LNCaP clone FGC (cell line): ENCODE results near the gene WDFY2.

Experiments
- DNase-seq: peaks from one replicate; pipeline ENCODE4 v3.0.0-alpha.2; 2011; ENCODE audit warnings: low read depth
- H3K4me3 ChIP-seq: 2 replicates; pipeline ENCODE4 v1.5.1; 2011; ENCODE audit warnings: mild to moderate bottlenecking, low read depth, low read length, control low read depth
- CTCF ChIP-seq: IDR thresholded peaks from 2 replicates; pipeline ENCODE4 v1.5.1; 2012; ENCODE audit warnings: mild to moderate bottlenecking; ENCODE audit not compliant: control insufficient read depth, insufficient read depth; ENCODE audit errors: extremely low read depth

Gene WDFY2

GRCh38 chr13:51719394-51719793, 135.1 kb downstream of the WDFY2 start:
- TF ChIP-seq CTCF, result no peak
- DNase-seq, result no peak
- H3K4me3 ChIP-seq, result no peak overlapping the region

- no peak for DNase-seq
- no peak overlapping the region for H3K4me3 ChIP-seq
- no peak for TF ChIP-seq CTCF
These were observed 137.2 kb downstream of the WDFY2 start for GRCh38 chr13:51721496-51721895.

GRCh38 chr13:51723529-51723928, 139.3 kb downstream of the WDFY2 start:
- no peak for DNase-seq
- no peak overlapping the region for H3K4me3 ChIP-seq
- TF ChIP-seq CTCF, result no peak

GRCh38 chr13:51724721-51725120, 140.5 kb downstream of the WDFY2 start:
- no peak overlapping the region for H3K4me3 ChIP-seq
- DNase-seq, result no peak
- no peak for TF ChIP-seq CTCF

GRCh38 chr13:51726446-51727193, 142.4 kb downstream of the WDFY2 start:
- no peak for TF ChIP-seq CTCF
- DNase-seq, result no peak
- H3K4me3 ChIP-seq, result no peak overlapping the region

- H3K4me3 ChIP-seq, result no peak overlapping the region
- TF ChIP-seq CTCF, result no peak
These were observed 143.5 kb downstream of the WDFY2 start for GRCh38 chr13:51727634-51728274.

More at GRCh38 chr13:51727634-51728274, 143.5 kb downstream of the WDFY2 start:
- DNase-seq, result no peak
